ENCODE measurements around the gene SMIM34.
"Not testable (repeated sequence)": the region's sequence is repeated elsewhere in the genome, so short reads cannot be mapped to it uniquely, and the experiment has no call there.

Gene SMIM34

DNA sequence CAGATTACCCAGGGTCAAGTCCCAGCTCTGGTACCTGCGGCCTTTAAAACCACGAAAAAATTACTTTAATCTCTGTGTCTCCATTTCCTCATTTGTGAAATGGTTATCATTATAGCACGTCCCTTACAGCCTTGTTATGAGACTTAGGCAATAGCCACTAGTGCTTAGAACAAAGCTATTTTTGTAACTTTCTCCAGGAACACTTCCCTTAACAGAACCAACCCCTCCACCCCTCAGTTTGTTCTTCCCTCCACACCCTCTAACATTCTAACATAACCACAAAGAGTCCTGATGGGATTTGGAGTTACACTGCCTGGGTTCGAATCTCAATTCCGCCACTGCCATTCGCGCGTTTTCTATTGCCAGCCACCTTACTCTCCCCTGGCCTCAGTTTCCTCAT is 49.3 kb downstream of the SMIM34 start:
- not testable (repeated sequence) for DNase-seq (ENCODE audit: low read depth in 3 of 3)

DNA sequence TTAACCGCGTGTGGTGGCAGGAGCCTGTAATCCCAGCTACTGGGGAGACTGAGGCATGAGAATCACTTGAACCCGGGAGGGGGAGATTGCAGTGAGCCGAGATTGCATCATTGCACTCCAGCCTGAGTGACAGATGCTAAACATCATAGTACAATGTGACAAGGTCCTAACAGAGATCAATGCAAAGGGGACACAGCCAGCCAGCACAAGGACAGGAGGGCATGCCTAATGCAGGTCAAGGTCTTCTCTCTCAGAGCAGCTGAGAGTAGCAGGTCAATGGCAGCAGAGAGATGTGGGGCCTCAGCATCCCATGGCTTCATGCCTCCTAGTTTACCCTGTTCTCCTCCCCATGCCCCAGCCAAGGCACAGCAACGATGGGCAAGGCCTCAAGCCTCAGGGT is 51.4 kb downstream of the SMIM34 start:
- no peak for DNase-seq (ENCODE audit: low read depth in 3 of 3)

DNA sequence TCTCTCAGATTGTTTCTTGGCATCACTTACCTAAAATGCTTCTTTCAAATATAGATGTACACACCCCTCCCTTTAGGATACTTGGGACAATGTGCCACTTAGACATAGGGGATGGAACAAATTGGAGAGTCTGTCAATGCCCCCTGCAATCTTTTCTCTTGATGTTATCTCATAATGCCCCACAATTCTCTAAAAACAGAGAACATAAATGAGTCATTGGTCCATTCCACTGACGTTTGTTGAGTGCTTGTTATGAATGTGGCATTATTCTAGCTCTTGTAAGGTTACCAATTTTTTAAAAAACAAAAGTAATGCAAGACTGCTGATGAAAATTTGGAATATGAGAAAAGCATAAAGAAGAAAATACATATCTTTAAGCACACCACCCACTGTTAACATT is 54.0 kb downstream of the SMIM34 start:
- DNase-seq (ENCODE audit: low read depth in 3 of 3) = no peak

Measured in stimulated activated CD4-positive, alpha-beta T cell treated with anti-CD3 and anti-CD28 coated beads, TNF-alpha, amount 100 ng/mL, for 48 hours (primary cell).